A673 (cell line): ENCODE results near the gene IRX5. TPM values are rescaled to one million over a fixed set of nuclear protein-coding genes. Genes with fewer than 3 reads are reported as not detected.
A peak's percentile ranks its signal among the peaks of the same experiment; 100 is the strongest.

Experiments
- BruUV-seq: library from RNA; stranded (reverse); fragments of 400-500 nt; replicated peaks from 2 replicates; lab custom pipeline; 2021; lab: Mats Ljungman, UMichigan
- CTCF ChIA-PET: fragments of 300-600 bp; sonication (Branson Sonifier 250); formaldehyde crosslinking; loops from one replicate; lab custom pipeline; 2022; ENCODE audit warnings: antibody characterized with exemption; lab: Charles Lee
- POLR2A ChIA-PET: fragments of 300-600 bp; sonication (Branson Sonifier 250); formaldehyde crosslinking; loops from one replicate; lab custom pipeline; 2022; ENCODE audit warnings: antibody characterized with exemption; ENCODE audit not compliant: low non-redundant PET; lab: Charles Lee
- DNase-seq: peaks from one replicate; pipeline ENCODE4 v3.0.0-alpha.2; 2015; ENCODE audit warnings: low spot score
- H3K27ac ChIP-seq: fragments of 200-600 bp; sonication (generic); 2 replicates; pipeline ENCODE4 v1.5.1; 2016; ENCODE audit warnings: mixed run types, low read depth, mild to moderate bottlenecking, mixed read lengths, antibody characterized with exemption, low read length; ENCODE audit not compliant: poor library complexity, severe bottlenecking
- H3K27me3 ChIP-seq: fragments of 200-600 bp; sonication (generic); replicated peaks from 2 replicates; pipeline ENCODE4 v1.6.1; 2017; ENCODE audit warnings: mixed run types, low read depth, mild to moderate bottlenecking, mixed read lengths, antibody characterized with exemption, low read length; ENCODE audit not compliant: insufficient read depth, poor library complexity
- H3K36me3 ChIP-seq: fragments of 200-600 bp; sonication (generic); 2 replicates; pipeline ENCODE4 v1.6.1; 2016; ENCODE audit warnings: mixed run types, mild to moderate bottlenecking, mixed read lengths, antibody characterized with exemption, low read length; ENCODE audit not compliant: insufficient read depth, poor library complexity, severe bottlenecking
- H3K4me1 ChIP-seq: fragments of 200-600 bp; sonication (generic); 2 replicates; pipeline ENCODE4 v1.6.1; 2017; ENCODE audit warnings: mixed run types, mild to moderate bottlenecking, mixed read lengths, antibody characterized with exemption, low read length; ENCODE audit not compliant: insufficient read depth, poor library complexity, severe bottlenecking
- H3K4me3 ChIP-seq: fragments of 200-600 bp; sonication (generic); 2 replicates; pipeline ENCODE4 v1.5.1; 2016; ENCODE audit warnings: low read depth, mixed run types, mild to moderate bottlenecking, mixed read lengths, low read length; ENCODE audit not compliant: poor library complexity, severe bottlenecking
- H3K9me3 ChIP-seq: fragments of 200-600 bp; sonication (generic); 2 replicates; pipeline ENCODE4 v1.6.1; 2016; ENCODE audit warnings: mixed run types, low read depth, mild to moderate bottlenecking, mixed read lengths, antibody characterized with exemption, low read length; ENCODE audit not compliant: poor library complexity, severe bottlenecking
- EZH2 ChIP-seq: fragments of 200-600 bp; sonication (generic); IDR thresholded peaks from 2 replicates; pipeline ENCODE4 v1.6.1; 2017; ENCODE audit warnings: borderline replicate concordance, low read depth, mild to moderate bottlenecking, mixed read lengths, antibody characterized with exemption, low read length; ENCODE audit not compliant: poor library complexity, severe bottlenecking
- intact Hi-C: fragments of 100-400 bp; cut with micrococcal nuclease; formaldehyde crosslinking; loops from one replicate; pipeline ENCODE4 v1.10.0; 2022; ENCODE audit not compliant: unreplicated experiment
- total RNA-seq: library from RNA; stranded (reverse); gene quantifications from 2 replicates; pipeline ENCODE4 v1.2.3, GENCODE V29; 2021
- TF ChIP-seq, protein P1 (sequence below): fragments of 300-800, 200-600 bp; sonication (generic); conservative IDR thresholded peaks from 2 replicates; pipeline ENCODE4 v1.5.1; 2017; ENCODE audit warnings: low read depth, mild to moderate bottlenecking, antibody characterized with exemption, low read length, moderate library complexity, mixed read lengths

IRX5 gene
- total RNA-seq, 1 experiment from 2014 or later: 9.0 TPM

DNA sequence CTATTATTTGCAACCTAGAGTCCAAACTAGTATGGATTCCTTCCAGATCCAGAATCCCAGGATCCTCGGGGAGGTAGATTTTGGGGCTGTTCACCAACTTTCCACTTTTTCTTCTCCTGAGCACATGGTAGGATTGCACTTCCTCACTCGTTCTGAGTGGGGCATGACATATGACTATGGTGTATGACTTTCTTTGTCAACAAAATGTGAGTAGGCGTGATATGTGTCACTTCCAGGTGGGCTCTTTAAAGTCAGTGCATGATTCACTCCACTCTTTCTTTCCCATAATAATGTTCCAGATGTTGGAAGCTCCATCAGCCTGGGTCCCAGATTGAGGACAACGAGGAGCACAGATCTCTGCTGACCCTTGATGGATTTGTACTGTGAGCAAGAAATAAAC, 21.5 kb downstream of the IRX5 start:
- Histone ChIP-seq H3K27me3 (no peaks in the 10 kb centered on the region), H3K27ac (no peak overlapping the region), H3K36me3 (no peaks in the 10 kb centered on the region), H3K4me3 (no peak overlapping the region), H3K9me3 (no peaks in the 10 kb centered on the region), H3K4me1 (no peaks in the 10 kb centered on the region)
- DNase-seq: no peak
- BruUV-seq: no TSS peak
- ChIA-PET CTCF (no interaction called here), POLR2A (no interaction called here)
- TF ChIP-seq, protein P1, sequence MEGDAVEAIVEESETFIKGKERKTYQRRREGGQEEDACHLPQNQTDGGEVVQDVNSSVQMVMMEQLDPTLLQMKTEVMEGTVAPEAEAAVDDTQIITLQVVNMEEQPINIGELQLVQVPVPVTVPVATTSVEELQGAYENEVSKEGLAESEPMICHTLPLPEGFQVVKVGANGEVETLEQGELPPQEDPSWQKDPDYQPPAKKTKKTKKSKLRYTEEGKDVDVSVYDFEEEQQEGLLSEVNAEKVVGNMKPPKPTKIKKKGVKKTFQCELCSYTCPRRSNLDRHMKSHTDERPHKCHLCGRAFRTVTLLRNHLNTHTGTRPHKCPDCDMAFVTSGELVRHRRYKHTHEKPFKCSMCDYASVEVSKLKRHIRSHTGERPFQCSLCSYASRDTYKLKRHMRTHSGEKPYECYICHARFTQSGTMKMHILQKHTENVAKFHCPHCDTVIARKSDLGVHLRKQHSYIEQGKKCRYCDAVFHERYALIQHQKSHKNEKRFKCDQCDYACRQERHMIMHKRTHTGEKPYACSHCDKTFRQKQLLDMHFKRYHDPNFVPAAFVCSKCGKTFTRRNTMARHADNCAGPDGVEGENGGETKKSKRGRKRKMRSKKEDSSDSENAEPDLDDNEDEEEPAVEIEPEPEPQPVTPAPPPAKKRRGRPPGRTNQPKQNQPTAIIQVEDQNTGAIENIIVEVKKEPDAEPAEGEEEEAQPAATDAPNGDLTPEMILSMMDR: no peak
- intact Hi-C loops: loop anchor here (10.0 kb wide), 1 partner anchor 417 kb away; no protein-coding TSS in a partner anchor

DNA sequence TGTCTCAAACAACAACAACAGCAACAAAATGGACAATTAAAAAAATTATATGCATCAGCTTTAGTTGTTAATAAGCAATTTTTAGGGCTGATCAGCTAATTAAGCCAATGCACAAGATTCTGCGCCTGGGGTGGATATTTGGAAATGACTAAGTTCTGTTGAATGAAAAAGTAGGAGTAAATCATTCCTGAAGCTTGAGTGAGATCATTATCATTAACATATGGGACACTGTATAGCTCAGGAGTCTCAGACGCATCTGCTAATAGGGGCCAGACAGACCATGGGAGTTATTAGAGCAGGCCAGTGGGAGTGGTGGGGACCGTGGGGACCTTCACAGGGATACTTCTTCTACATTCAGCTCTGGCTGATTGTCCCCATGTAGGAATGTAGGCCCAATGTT, 22.8 kb downstream of the IRX5 start:
- Histone ChIP-seq H3K4me1 (no peaks in the 10 kb centered on the region), H3K4me3 (no peak overlapping the region), H3K27me3 (no peaks in the 10 kb centered on the region), H3K27ac (no peak overlapping the region), H3K9me3 (no peaks in the 10 kb centered on the region), H3K36me3 (no peaks in the 10 kb centered on the region)
- DNase-seq: no peak
- BruUV-seq: no TSS peak
- POLR2A ChIA-PET: interaction anchor here (0.6 kb wide), 1 partner anchor 96 kb away, joined by 8 read pairs; no protein-coding TSS in a partner anchor
- intact Hi-C loops: loop anchor here (10.0 kb wide), 1 partner anchor 419 kb away; no protein-coding TSS in a partner anchor
- CTCF ChIA-PET: no interaction called here
- no peak for TF ChIP-seq EZH2
- TF ChIP-seq, protein P1: no peak

GRCh38 chr16:54954220-54954619, 23.6 kb downstream of the IRX5 start:
- intact Hi-C loops: loop anchor here (10.0 kb wide), 1 partner anchor 419 kb away; no protein-coding TSS in a partner anchor
- POLR2A ChIA-PET: interaction anchor here (0.6 kb wide), 1 partner anchor 95 kb away, joined by 8 read pairs; no protein-coding TSS in a partner anchor
- no TSS peak for BruUV-seq
- Histone ChIP-seq H3K27ac (no peak overlapping the region), H3K9me3 (no peaks in the 10 kb centered on the region), H3K4me3 (no peak overlapping the region), H3K36me3 (no peaks in the 10 kb centered on the region), H3K4me1 (no peaks in the 10 kb centered on the region), H3K27me3 (no peaks in the 10 kb centered on the region)
- CTCF ChIA-PET: no interaction called here
- peak; percentile 50 for DNase-seq
- TF ChIP-seq, protein P1: no peak
- TF ChIP-seq EZH2: no peak
